ENCODE measurements around the gene BASP1.
"Not testable (repeated sequence)": the region's sequence is repeated elsewhere in the genome, so short reads cannot be mapped to it uniquely, and the experiment has no call there.

Gene BASP1

GRCh38 chr5:17319095-17319494, 101.7 kb downstream of the BASP1 start:
- not testable (repeated sequence) for DNase-seq (ENCODE audit: low spot score)

DNA sequence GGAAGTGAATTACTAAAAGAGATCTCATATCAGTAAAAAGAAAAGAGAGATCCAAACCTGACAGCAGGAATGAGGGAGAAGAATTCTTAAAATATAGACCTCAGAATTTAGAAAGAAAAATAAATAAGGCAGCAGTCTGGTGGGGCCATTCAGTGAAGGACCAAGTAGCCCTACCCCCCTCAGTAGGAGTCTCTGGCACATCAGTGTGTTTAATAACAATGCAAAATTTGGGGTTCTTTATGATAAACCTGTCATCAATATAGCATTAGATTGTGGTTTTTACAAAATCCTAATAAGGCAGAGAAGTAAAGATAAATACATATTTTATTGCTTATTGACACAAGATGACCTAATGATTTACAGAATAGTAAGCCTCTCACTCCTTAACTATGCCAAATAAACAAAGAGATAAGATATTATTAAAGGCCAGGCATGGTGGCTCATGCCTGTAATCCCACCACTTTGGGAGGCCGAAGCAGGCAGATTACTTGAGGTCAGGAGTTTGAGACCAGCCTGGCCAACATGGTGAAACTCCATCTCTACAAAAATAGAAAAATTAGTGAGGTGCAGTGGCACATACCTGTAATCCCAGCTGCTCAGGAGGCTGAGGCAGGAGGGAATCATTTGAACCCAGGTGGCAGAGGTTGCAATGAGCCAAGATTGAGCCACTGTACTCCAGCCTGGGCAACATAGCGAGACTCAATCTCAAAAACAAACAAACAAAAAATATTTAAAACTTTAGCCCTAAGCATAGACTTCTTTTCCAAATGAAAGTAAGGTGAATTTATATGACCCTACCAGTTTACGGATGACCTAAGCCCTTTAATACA, 108.6 kb downstream of the BASP1 start:
- no peak for DNase-seq (ENCODE audit: low spot score)
